Mesodermal cell (in vitro differentiated cells): ENCODE measurements around the gene LRRC61.

Experiments used
- H3K27ac ChIP-seq: 2 replicates; pipeline ENCODE4 v1.7.0; 2013; ENCODE audit warnings: mild to moderate bottlenecking, low read depth, low read length, moderate library complexity; ENCODE audit not compliant: severe bottlenecking
- H3K36me3 ChIP-seq: 2 replicates; pipeline ENCODE4 v1.7.1; 2013; ENCODE audit warnings: mild to moderate bottlenecking, low read length, moderate library complexity; ENCODE audit not compliant: control insufficient read depth, insufficient read depth
- H3K4me1 ChIP-seq: one replicate; pipeline ENCODE4 v1.7.1; 2013; ENCODE audit warnings: mild to moderate bottlenecking, low read length; ENCODE audit not compliant: insufficient read depth, control insufficient read depth, poor library complexity, severe bottlenecking
- H3K4me3 ChIP-seq: 2 replicates; pipeline ENCODE4 v1.7.0; 2013; ENCODE audit warnings: low read length, control low read depth, mild to moderate bottlenecking; ENCODE audit not compliant: insufficient read depth, poor library complexity, severe bottlenecking; ENCODE audit errors: extremely low read depth
- H3K9me3 ChIP-seq: 2 replicates; pipeline ENCODE4 v1.7.1; 2013; ENCODE audit warnings: mild to moderate bottlenecking, low read length, moderate library complexity; ENCODE audit not compliant: control insufficient read depth
- WGBS, 2 experiments: methylation state at CpG; one replicate each; pipeline ENCODE4 v1.1.5; 2013; ENCODE audit warnings: missing lambda C conversion rate in 2 of 2; ENCODE audit not compliant: insufficient coverage in 2 of 2; 5-methylcytosine and 5-hydroxymethylcytosine counted together

Gene LRRC61

GRCh38 chr7:150356265-150356897, 33.2 kb downstream of the LRRC61 start:
- Histone ChIP-seq H3K36me3 (no peaks in the 10 kb centered on the region), H3K4me1 (peaks cover 16% of the 10 kb centered on the region), H3K27ac (no peak overlapping the region), H3K9me3 (no peaks in the 10 kb centered on the region), H3K4me3 (no peak overlapping the region)
- WGBS, 2 experiments = 90% methylated on average over 2 of the region's 6 CpGs; no CpG with 5 or more reads in 1 of the 2 experiments

DNA sequence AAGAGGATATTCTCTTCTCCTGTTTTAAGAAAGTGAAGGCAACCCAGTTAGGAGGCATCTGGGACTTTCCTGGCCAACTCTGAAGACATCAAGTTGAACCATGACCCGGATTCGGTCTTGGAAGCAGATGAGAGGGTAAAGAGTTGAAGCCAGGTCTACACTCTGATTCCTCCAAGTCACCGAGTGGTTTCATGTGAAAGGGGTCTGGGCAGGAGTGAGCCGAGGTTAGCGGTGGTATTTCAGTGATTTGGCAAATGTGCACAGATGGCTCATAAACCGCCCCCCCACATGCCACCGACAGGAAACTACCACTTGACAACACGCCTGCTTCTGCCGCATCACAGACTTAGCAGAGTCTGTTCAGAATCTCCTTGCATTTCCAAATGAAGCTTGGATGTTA, 34.1 kb downstream of the LRRC61 start:
- Histone ChIP-seq H3K4me3 (no peak overlapping the region), H3K27ac (peak overlapping the region; percentile 66), H3K36me3 (no peaks in the 10 kb centered on the region), H3K4me1 (peaks cover 25% of the 10 kb centered on the region), H3K9me3 (no peaks in the 10 kb centered on the region)
- WGBS, 2 experiments = 81 to 87% methylated on average over 8 to 9 of the region's 9 CpGs

DNA sequence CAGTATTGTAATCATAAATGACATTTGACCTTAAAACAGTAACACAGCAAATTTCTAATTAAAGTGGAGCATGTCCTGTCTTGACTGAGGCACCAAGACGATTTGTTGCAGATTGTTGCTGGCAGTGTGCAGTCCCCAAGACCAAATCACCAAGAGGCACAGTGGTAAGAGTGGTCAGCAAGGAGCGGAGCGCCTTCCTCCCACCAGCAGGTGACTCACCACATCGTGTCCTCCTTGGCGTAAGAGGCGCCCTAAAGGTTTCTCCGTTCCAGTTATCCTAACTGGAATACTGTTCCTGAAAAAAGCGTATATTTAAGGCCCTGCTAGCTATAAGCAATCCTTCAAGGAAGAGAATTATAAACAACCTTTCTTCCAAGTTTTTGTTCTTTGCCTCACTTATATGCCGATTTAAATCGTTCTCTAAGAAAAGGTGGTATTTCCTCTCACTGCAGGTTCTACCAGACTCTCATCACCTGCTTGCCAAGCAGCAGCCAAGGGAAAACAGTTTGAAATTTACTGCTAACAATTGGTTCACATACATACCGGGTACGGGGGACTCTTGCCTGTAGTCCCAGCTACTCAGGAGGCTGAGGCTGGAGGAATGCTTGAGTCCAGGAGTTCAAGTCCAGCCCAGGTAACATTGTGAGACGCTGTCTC, 34.7 kb downstream of the LRRC61 start:
- 81 to 86% methylated on average over 10 to 11 of the region's 13 CpGs for WGBS, 2 experiments

GRCh38 chr7:150358433-150358832, 35.3 kb downstream of the LRRC61 start:
- Histone ChIP-seq H3K4me3 (no peak overlapping the region), H3K27ac (no peak overlapping the region), H3K9me3 (no peaks in the 10 kb centered on the region), H3K36me3 (no peaks in the 10 kb centered on the region), H3K4me1 (peaks cover 35% of the 10 kb centered on the region)
- WGBS, 2 experiments = 94 to 98% methylated on average over 3 of the region's 4 CpGs

More for the DNA sequence above, 34.7 kb downstream of the LRRC61 start:
- no peaks in the 10 kb centered on the region for H3K36me3 ChIP-seq
- H3K9me3 ChIP-seq = no peaks in the 10 kb centered on the region
- no peak overlapping the region for H3K4me3 ChIP-seq
- H3K4me1 ChIP-seq = peaks cover 30% of the 10 kb centered on the region
- peak overlapping the region; percentile 66 for H3K27ac ChIP-seq

DNA sequence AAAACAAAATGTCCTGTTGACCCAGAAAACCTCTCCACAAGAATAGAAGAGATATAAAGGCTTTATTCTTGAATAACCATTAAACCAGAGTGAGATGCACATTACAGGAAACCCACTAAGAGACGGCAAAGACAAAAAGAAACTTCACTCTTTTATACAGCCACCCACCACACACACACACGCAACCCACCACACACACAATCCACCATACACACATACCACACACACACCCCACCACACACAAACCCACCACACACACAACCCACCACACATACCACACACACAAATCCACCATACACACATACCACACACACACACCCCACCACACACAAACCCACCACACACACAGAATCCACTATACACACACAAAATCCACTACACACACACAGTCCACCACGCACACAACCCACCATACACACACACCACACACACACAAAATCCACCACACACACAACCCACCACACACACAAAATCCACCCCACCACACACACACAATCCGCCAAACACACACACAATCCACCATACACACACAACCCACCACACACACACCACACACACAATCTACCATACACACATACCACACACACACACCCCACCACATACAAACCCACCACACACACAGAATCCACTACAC, 36.0 kb downstream of the LRRC61 start:
- Histone ChIP-seq H3K9me3 (no peaks in the 10 kb centered on the region), H3K36me3 (no peaks in the 10 kb centered on the region), H3K4me3 (no peak overlapping the region), H3K4me1 (peaks cover 40% of the 10 kb centered on the region), H3K27ac (no peak overlapping the region)
- WGBS, 2 experiments = 81 to 84% methylated on average over 3 to 4 of the region's 4 CpGs

DNA sequence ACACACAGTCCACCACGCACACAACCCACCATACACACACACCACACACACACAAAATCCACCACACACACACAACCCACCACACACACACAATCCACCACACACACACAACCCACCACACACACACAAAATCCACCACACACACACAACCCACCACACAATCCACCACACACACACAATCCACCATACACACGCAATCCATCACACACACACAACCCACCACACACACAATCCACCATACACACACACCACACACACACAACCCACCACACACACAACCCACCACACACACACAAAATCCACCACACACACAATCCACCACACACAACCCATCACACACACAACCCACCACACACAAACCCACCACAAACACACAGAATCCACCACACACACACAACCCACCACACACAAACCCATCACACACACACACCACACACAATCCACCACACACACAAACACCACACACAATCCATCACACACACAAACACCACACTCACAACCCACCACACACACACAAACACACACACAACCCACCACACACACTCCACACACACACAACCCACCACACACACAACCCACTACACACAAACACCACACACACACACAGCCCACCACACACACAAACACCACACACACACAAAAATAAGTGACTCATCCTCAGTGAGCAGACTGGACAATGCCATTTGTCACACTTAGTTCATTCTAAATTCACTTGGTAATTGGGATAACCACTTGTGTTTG, 36.6 kb downstream of the LRRC61 start:
- H3K9me3 ChIP-seq = no peaks in the 10 kb centered on the region
- H3K27ac ChIP-seq = no peak overlapping the region
- no peak overlapping the region for H3K4me3 ChIP-seq
- no peaks in the 10 kb centered on the region for H3K36me3 ChIP-seq
- peaks cover 40% of the 10 kb centered on the region for H3K4me1 ChIP-seq
- WGBS, 2 experiments = 83 to 85% methylated on average over 1 to 2 of the region's 2 CpGs

DNA sequence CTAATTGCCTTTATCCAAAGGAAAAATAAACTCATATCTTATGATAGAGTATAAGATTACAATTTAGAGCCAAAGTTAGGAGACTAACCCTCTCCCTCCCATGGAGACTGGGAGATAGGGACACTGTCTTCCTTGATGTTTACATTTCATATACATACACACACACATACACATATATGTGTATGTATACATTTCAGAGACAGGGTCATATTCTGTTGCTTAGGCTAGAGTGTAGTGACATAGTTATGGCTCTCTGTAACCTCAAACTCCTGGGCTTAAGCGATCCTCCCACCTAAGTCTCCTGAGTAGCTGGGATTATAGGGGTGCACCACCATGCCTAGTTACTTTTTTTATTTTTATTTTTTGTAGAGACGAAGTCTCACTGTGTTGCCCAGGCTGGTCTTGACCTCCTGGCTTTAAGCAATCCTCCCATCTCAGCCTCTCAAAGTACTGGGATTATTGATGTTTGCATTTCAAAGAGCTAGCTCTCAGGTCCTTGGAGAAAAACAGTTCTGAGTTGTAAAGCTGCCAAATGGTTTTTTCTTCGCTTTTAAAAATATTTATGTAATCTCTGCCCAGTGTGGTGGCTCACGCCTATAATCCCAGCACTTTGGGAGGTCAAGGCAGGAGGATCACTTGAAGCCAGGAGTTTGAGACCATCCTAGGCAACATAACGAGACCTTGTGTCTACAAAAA, 37.4 kb downstream of the LRRC61 start:
- Histone ChIP-seq H3K4me3 (no peak overlapping the region), H3K27ac (no peak overlapping the region), H3K36me3 (no peaks in the 10 kb centered on the region), H3K4me1 (peaks cover 40% of the 10 kb centered on the region), H3K9me3 (no peaks in the 10 kb centered on the region)
- WGBS, 2 experiments = 69 to 75% methylated on average over 2 to 3 of the region's 5 CpGs

DNA sequence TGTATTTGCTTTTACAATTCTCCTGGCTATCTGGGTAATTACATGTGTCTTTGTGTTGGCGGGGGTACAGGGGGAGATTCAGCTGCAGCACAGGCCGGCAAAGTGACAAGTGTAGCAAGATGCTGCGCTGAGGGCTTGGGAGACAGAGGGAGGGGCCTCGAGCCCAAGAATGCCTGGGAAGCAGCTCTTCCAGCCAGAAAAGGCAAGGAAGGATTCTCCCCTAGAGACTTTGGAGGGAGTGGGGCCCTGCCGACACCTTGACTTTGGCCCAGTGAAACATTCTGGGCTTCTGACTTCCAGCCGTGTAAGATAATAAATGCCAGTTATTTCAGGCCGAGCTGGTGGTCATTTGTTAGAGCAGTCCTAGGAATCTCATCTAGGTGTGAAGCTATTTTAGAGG, 38.2 kb downstream of the LRRC61 start:
- no peak overlapping the region for H3K27ac ChIP-seq
- H3K4me1 ChIP-seq = peaks cover 40% of the 10 kb centered on the region
- no peaks in the 10 kb centered on the region for H3K9me3 ChIP-seq
- H3K4me3 ChIP-seq = no peak overlapping the region
- whole genome bisulfite sequencing, 2 experiments = 36 to 37% methylated on average over 7 of the region's 7 CpGs
- H3K36me3 ChIP-seq = no peaks in the 10 kb centered on the region

DNA sequence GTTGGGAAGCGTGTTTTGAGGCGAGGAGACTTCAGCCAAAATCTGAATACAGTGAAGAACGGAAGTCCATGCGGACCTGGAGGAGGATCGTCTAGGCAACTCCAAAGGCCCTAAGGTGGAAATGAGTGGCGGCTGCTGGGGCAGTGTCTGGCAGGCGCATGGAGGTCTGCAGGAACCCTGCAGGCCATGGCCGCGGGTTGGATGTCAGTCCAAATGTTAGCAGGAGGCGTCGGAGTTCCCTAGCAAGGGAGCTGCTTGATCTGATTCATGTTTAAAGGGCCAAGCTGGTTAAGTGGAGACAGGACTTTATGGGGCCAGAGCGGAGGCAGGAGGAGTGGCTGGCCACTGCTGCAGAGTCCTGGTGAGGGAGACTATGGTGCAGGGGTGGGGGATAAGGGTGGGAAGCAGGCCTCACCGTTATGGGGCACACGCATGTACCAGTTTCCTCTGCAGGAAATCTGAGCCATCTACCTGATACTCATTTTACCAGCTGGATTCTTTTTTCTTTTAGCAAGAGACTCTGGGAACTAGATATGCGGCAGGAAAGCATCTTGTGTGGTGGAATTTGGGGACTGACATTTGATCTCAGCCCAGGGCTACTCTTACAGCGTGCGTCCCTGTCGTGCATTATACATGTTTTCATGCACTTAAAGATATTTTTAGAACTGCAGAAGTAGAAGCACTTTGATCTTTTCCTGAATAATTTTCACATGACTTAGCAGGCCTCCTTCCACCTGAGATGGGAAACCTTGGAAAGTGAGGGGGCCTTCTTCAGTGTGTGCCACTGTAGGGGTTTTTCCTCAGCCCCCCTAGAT, 38.9 kb downstream of the LRRC61 start:
- Histone ChIP-seq H3K4me3 (no peak overlapping the region), H3K36me3 (no peaks in the 10 kb centered on the region), H3K4me1 (peaks cover 39% of the 10 kb centered on the region), H3K27ac (no peak overlapping the region), H3K9me3 (no peaks in the 10 kb centered on the region)
- WGBS, 2 experiments = 66 to 70% methylated on average over 12 to 16 of the region's 18 CpGs
